Measurements from ENCODE around the gene PBXIP1. TPM values are rescaled to one million over a fixed set of nuclear protein-coding genes. Genes with fewer than 3 reads are reported as not detected.
A peak's percentile ranks its signal among the peaks of the same experiment; 100 is the strongest.

Gene PBXIP1
- total and polyA plus RNA-seq, 2 of the 13 experiments (the other 11 are each of a cell fraction or from before 2014, with no cell fraction given) = 16.3 to 31.9 TPM

GRCh38 chr1:154974102-154974807, 18.4 kb upstream of the PBXIP1 start, which contains the start of gene CKS1B (continued):
- TF ChIP-seq NR2F6 (IDR thresholded peaks at IDR 0.05) = peak; percentile 82
- peak; percentile 58; the same call in 1 of the 2 replicates for TF ChIP-seq NR2F6 (CRISPR knock-in tag; IDR thresholded peaks at IDR 0.05)
- TF ChIP-seq CCDC6 (CRISPR knock-in tag; IDR thresholded peaks at IDR 0.05) = peak; percentile 89; the same call in 1 of the 2 replicates
- TF ChIP-seq SRSF4 (IDR thresholded peaks at IDR 0.05; ENCODE audit: low read depth, low read length, poor library complexity, severe bottlenecking) = no peak
- no peak for TF ChIP-seq ZNF678 (CRISPR knock-in tag; IDR thresholded peaks at IDR 0.05)
- no peak for TF ChIP-seq ATF3 (CRISPR knock-in tag; IDR thresholded peaks at IDR 0.05)
- TF ChIP-seq ZBTB34 (CRISPR knock-in tag; IDR thresholded peaks at IDR 0.05) = no peak
- peak; percentile 99 for TF ChIP-seq TFDP1 (CRISPR knock-in tag; IDR thresholded peaks at IDR 0.05; ENCODE audit: borderline replicate concordance)
- no peak for TF ChIP-seq ZBTB38 (CRISPR knock-in tag; IDR thresholded peaks at IDR 0.05)
- TF ChIP-seq MLXIP (CRISPR knock-in tag; IDR thresholded peaks at IDR 0.05; ENCODE audit: borderline replicate concordance) = no peak
- peak; percentile 75; the same call in 1 of the 2 replicates for TF ChIP-seq IRX3 (CRISPR knock-in tag; IDR thresholded peaks at IDR 0.05; ENCODE audit: borderline replicate concordance, low read depth)
- no peak for TF ChIP-seq ZNF430 (CRISPR knock-in tag; IDR thresholded peaks at IDR 0.05)
- peak; percentile 43; the same call in 1 of the 2 replicates for TF ChIP-seq SNAPC2 (CRISPR knock-in tag; IDR thresholded peaks at IDR 0.05)
- TF ChIP-seq ZNF709 (CRISPR knock-in tag; IDR thresholded peaks at IDR 0.05) = 0 out of 2 replicates have a peak, but pooled peaks have one; percentile 73
- TF ChIP-seq REPIN1 (CRISPR knock-in tag; IDR thresholded peaks at IDR 0.05; ENCODE audit: borderline replicate concordance, low read depth) = peak; percentile 80; the same call in 1 of the 2 replicates
- TF ChIP-seq HOMEZ (CRISPR knock-in tag; IDR thresholded peaks at IDR 0.05; ENCODE audit: low read depth) = no peak
- TF ChIP-seq ZNF772 (CRISPR knock-in tag; IDR thresholded peaks at IDR 0.05) = no peak
- TF ChIP-seq ZNF776 (CRISPR knock-in tag; IDR thresholded peaks at IDR 0.05) = no peak; the same call in 1 of the 2 replicates
- no peak for TF ChIP-seq FUBP1 (CRISPR knock-in tag; IDR thresholded peaks at IDR 0.05; ENCODE audit: borderline replicate concordance)
- TF ChIP-seq ZNF496 (CRISPR knock-in tag; IDR thresholded peaks at IDR 0.05; ENCODE audit: insufficient replicate concordance) = no peak
